ENCODE measurements around the gene DEFB123. TPM values are rescaled to one million over a fixed set of nuclear protein-coding genes. Genes with fewer than 3 reads are reported as not detected.

DEFB123 gene
- total RNA-seq, 1 donor from 2014 or later = not detected

- Histone ChIP-seq H3K27me3 (peaks cover 6% of the 10 kb centered on the region), H3K4me2 (no peak overlapping the region), H3K4me1 (no peaks in the 10 kb centered on the region), H3K9me3 (ENCODE audit: low read depth) (peaks cover 11% of the 10 kb centered on the region), H3K27ac (no peak overlapping the region), H3K9ac (no peak overlapping the region), H3K79me2 (ENCODE audit: low read depth) (no peaks in the 10 kb centered on the region), H4K20me1 (ENCODE audit: low read depth) (no peaks in the 10 kb centered on the region), H3K4me3 (no peak overlapping the region), H3F3A (ENCODE audit: low read depth) (no peaks in the 10 kb centered on the region), H2AFZ (replicated peaks) (no peak overlapping the region), H3K36me3 (no peaks in the 10 kb centered on the region)
- H3K27me3 Mint-ChIP-seq (ENCODE audit: insufficient read depth, low read depth) = peaks cover 9% of the 10 kb centered on the region
- DNase-seq (ENCODE audit: low spot score) = no peak
- H3K9me3 Mint-ChIP-seq = peaks cover 10% of the 10 kb centered on the region
- H3K36me3 Mint-ChIP-seq = peaks cover 2% of the 10 kb centered on the region
- TF ChIP-seq EZH2phosphoT487 (IDR thresholded peaks at IDR 0.05) (no peak), EZH2 (IDR thresholded peaks at IDR 0.05) (no peak), CTCF (IDR thresholded peaks at IDR 0.05) (no peak)
- H3K4me1 Mint-ChIP-seq = no peaks in the 10 kb centered on the region
- H3K27ac Mint-ChIP-seq = no peak overlapping the region
- no peak overlapping the region for H3K4me3 Mint-ChIP-seq
These were observed 36.3 kb downstream of the DEFB123 start for GRCh38 chr20:31476643-31477215.

GRCh38 chr20:31484001-31484400 is 43.6 kb downstream of the DEFB123 start:
- Mint-ChIP-seq H3K27me3 (ENCODE audit: insufficient read depth, low read depth) (peaks cover 7% of the 10 kb centered on the region), H3K36me3 (no peaks in the 10 kb centered on the region), H3K9me3 (no peaks in the 10 kb centered on the region), H3K4me1 (no peaks in the 10 kb centered on the region), H3K4me3 (no peak overlapping the region), H3K27ac (no peak overlapping the region)
- no peaks in the 10 kb centered on the region for H4K20me1 ChIP-seq (ENCODE audit: low read depth)
- H2AFZ ChIP-seq (replicated peaks) = no peak overlapping the region
- H3F3A ChIP-seq (ENCODE audit: low read depth) = no peaks in the 10 kb centered on the region
- H3K4me2 ChIP-seq = no peak overlapping the region
- H3K9ac ChIP-seq = no peak overlapping the region
- no peak overlapping the region for H3K27ac ChIP-seq
- H3K79me2 ChIP-seq (ENCODE audit: low read depth) = no peaks in the 10 kb centered on the region
- TF ChIP-seq EZH2 (IDR thresholded peaks at IDR 0.05) (no peak), CTCF (IDR thresholded peaks at IDR 0.05) (no peak), EZH2phosphoT487 (IDR thresholded peaks at IDR 0.05) (no peak)
- H3K4me3 ChIP-seq = no peak overlapping the region
- H3K4me1 ChIP-seq = no peaks in the 10 kb centered on the region
- no peaks in the 10 kb centered on the region for H3K36me3 ChIP-seq
- peaks cover 9% of the 10 kb centered on the region for H3K9me3 ChIP-seq (ENCODE audit: low read depth)
- H3K27me3 ChIP-seq = no peaks in the 10 kb centered on the region
- DNase-seq (ENCODE audit: low spot score) = no peak

GRCh38 chr20:31485450-31486339 is 45.3 kb downstream of the DEFB123 start:
- H3K27ac ChIP-seq = no peak overlapping the region
- H3K4me2 ChIP-seq = no peak overlapping the region
- no peak for TF ChIP-seq EZH2 (IDR thresholded peaks at IDR 0.05)
- no peak for TF ChIP-seq EZH2phosphoT487 (IDR thresholded peaks at IDR 0.05)
- no peak for TF ChIP-seq CTCF (IDR thresholded peaks at IDR 0.05)
- H3K9ac ChIP-seq = no peak overlapping the region
- DNase-seq (ENCODE audit: low spot score) = no peak
- H3K9me3 ChIP-seq (ENCODE audit: low read depth) = peaks cover 16% of the 10 kb centered on the region
- no peaks in the 10 kb centered on the region for H4K20me1 ChIP-seq (ENCODE audit: low read depth)
- H3F3A ChIP-seq (ENCODE audit: low read depth) = no peaks in the 10 kb centered on the region
- H3K36me3 ChIP-seq = no peaks in the 10 kb centered on the region
- Mint-ChIP-seq H3K27me3 (ENCODE audit: insufficient read depth, low read depth) (peaks cover 11% of the 10 kb centered on the region), H3K9me3 (no peaks in the 10 kb centered on the region), H3K27ac (no peak overlapping the region), H3K4me3 (no peak overlapping the region), H3K36me3 (no peaks in the 10 kb centered on the region), H3K4me1 (no peaks in the 10 kb centered on the region)
- H3K27me3 ChIP-seq = no peaks in the 10 kb centered on the region
- H3K4me1 ChIP-seq = no peaks in the 10 kb centered on the region
- H2AFZ ChIP-seq (replicated peaks) = no peak overlapping the region
- no peak overlapping the region for H3K4me3 ChIP-seq
- H3K79me2 ChIP-seq (ENCODE audit: low read depth) = no peaks in the 10 kb centered on the region
